SH-SY5Y (cell line): ENCODE results near the gene URAD.

Source experiments
- GATA2 ChIP-seq: IDR thresholded peaks from 2 replicates; pipeline ENCODE4 v1.6.1; 2011; ENCODE audit warnings: mild to moderate bottlenecking, low read depth, low read length
- GATA3 ChIP-seq: IDR thresholded peaks from 2 replicates; pipeline ENCODE4 v1.6.1; 2011; ENCODE audit warnings: low read depth, mild to moderate bottlenecking, low read length, moderate library complexity

GRCh38 chr13:27968316-27969081 lies 20.0 kb downstream of the URAD start:
- no peak for TF ChIP-seq GATA2
- no peak for TF ChIP-seq GATA3
